ENCODE measurements around the gene PITPNM1. TPM values are rescaled to one million over a fixed set of nuclear protein-coding genes. Genes with fewer than 3 reads are reported as not detected.

Gene PITPNM1
- total and polyA plus RNA-seq, 2 of the 13 experiments (the other 11 are each of a cell fraction or from before 2014, with no cell fraction given) = 8.2 to 8.5 TPM

GRCh38 chr11:67508486-67509121, 3.4 kb upstream of the PITPNM1 start (continued):
- TF ChIP-seq HMGXB4 (CRISPR knock-in tag; IDR thresholded peaks at IDR 0.05; ENCODE audit: borderline replicate concordance in 1 of 2, low read depth in 1 of 2) (peak; percentile 17 to 27; a peak in 2 of 4 replicates), AHDC1 (CRISPR knock-in tag; IDR thresholded peaks at IDR 0.05; ENCODE audit: borderline replicate concordance) (no peak), TGIF2 (CRISPR knock-in tag; IDR thresholded peaks at IDR 0.05) (0 out of 2 replicates have a peak, but pooled peaks have one; percentile 60), CCDC6 (CRISPR knock-in tag; IDR thresholded peaks at IDR 0.05) (no peak), ZNF790 (CRISPR knock-in tag; IDR thresholded peaks at IDR 0.05; ENCODE audit: borderline replicate concordance) (no peak; the same call in 1 of the 2 replicates), TAF1 (CRISPR knock-in tag; IDR thresholded peaks at IDR 0.05) (no peak; the same call in none of the 2 replicates), HMG20B (CRISPR knock-in tag; conservative IDR thresholded peaks at IDR 0.05) (no peak), THYN1 (CRISPR knock-in tag; IDR thresholded peaks at IDR 0.05; ENCODE audit: borderline replicate concordance, low read depth) (no peak), SP1 (IDR thresholded peaks at IDR 0.05) (no peak), SP1 (CRISPR knock-in tag; IDR thresholded peaks at IDR 0.05) (peak; percentile 61), ZNF3 (CRISPR knock-in tag; IDR thresholded peaks at IDR 0.05) (no peak), EEA1 (CRISPR knock-in tag; IDR thresholded peaks at IDR 0.05; ENCODE audit: borderline replicate concordance) (no peak), ZNF503 (CRISPR knock-in tag; IDR thresholded peaks at IDR 0.05) (no peak; the same call in 1 of the 2 replicates), ZBTB3 (CRISPR knock-in tag; IDR thresholded peaks at IDR 0.05; ENCODE audit: borderline replicate concordance, low read depth) (no peak), MXI1 (IDR thresholded peaks at IDR 0.05; ENCODE audit: borderline replicate concordance, low read depth, low read length) (peak; percentile 98), MED1 (CRISPR knock-in tag; IDR thresholded peaks at IDR 0.05) (peak; percentile 64), PHF5A (CRISPR knock-in tag; IDR thresholded peaks at IDR 0.05; ENCODE audit: low read depth, unreplicated experiment) (no peak), YEATS2 (CRISPR knock-in tag; IDR thresholded peaks at IDR 0.05; ENCODE audit: borderline replicate concordance) (peak; percentile 75), EHMT2 (IDR thresholded peaks at IDR 0.05; ENCODE audit: borderline replicate concordance, low read depth, low read length) (no peak), GABPA (IDR thresholded peaks at IDR 0.05; ENCODE audit: low read depth, low read length) (no peak), GABPA (CRISPR knock-in tag; IDR thresholded peaks at IDR 0.05; ENCODE audit: low read depth) (no peak), GATA4 (IDR thresholded peaks at IDR 0.05; ENCODE audit: borderline replicate concordance, low read depth) (no peak)

Measured in HepG2 (cell line).